ENCODE data around the gene SMCO2. TPM values are rescaled to one million over a fixed set of nuclear protein-coding genes. Genes with fewer than 3 reads are reported as not detected.

Gene SMCO2
- total RNA-seq, 1 donor from 2014 or later: not detected

DNA sequence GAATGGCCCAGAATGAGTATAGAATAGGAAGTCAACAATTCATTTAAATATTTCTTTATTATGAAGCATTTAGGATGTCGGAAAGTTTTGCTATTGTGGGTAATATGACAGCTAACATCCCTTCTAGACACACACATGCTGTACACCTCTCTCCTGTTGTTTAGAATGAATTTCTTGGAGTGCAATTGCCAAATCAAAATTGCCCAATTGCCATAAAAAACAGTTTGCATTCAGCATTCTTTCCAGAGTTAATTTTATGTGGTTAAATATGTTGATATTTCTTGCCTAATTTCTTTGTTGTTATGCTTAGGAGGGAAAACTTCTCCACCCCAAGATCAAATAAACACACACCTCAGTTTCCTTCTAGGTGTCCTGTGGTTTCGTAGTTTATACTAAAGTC is 16.9 kb upstream of the SMCO2 start:
- H3K27ac ChIP-seq: no peak overlapping the region
- no peak overlapping the region for H3K4me3 ChIP-seq
- TF ChIP-seq, protein P1, sequence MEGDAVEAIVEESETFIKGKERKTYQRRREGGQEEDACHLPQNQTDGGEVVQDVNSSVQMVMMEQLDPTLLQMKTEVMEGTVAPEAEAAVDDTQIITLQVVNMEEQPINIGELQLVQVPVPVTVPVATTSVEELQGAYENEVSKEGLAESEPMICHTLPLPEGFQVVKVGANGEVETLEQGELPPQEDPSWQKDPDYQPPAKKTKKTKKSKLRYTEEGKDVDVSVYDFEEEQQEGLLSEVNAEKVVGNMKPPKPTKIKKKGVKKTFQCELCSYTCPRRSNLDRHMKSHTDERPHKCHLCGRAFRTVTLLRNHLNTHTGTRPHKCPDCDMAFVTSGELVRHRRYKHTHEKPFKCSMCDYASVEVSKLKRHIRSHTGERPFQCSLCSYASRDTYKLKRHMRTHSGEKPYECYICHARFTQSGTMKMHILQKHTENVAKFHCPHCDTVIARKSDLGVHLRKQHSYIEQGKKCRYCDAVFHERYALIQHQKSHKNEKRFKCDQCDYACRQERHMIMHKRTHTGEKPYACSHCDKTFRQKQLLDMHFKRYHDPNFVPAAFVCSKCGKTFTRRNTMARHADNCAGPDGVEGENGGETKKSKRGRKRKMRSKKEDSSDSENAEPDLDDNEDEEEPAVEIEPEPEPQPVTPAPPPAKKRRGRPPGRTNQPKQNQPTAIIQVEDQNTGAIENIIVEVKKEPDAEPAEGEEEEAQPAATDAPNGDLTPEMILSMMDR (IDR thresholded peaks at IDR 0.05): no peak
- intact Hi-C loops (cut with DNase I): loop anchor here (5.0 to 10.0 kb wide), 2 partner anchors 95 to 203 kb away; partner anchors contain the start of gene PPFIBP1
- no peak for DNase-seq (ENCODE audit: low spot score in 2 of 2)
- no peaks in the 10 kb centered on the region for H3K27me3 ChIP-seq
- no peaks in the 10 kb centered on the region for H3K36me3 ChIP-seq
- H3K4me1 ChIP-seq: peaks cover 0 to 2% of the 10 kb centered on the region in 2 donors
- H3K9me3 ChIP-seq: no peaks in the 10 kb centered on the region

DNA sequence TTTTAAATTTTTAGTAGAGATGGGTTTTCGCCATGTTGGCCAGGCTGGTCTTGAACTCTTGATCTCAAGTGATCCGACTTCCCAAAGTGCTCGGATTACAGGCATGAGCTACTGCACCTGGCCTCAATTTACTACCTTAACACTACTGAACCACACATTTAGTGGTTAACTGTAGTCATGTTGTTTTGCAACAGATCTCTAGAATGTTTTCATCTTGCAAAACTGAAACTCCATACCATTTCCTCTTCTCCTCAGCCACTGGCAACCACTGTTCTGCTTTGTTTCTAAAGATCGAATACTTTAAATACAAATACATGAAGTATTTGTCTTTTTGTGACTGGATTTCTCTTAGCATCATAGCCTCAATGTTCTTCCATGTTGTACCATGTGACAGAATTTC is 15.4 kb upstream of the SMCO2 start:
- Histone ChIP-seq H3K27me3 (no peaks in the 10 kb centered on the region), H3K27ac (no peak overlapping the region), H3K36me3 (no peaks in the 10 kb centered on the region), H3K9me3 (no peaks in the 10 kb centered on the region), H3K4me3 (no peak overlapping the region), H3K4me1 (peaks cover 0 to 2% of the 10 kb centered on the region in 2 donors)
- intact Hi-C loops (cut with DNase I): loop anchor here (10.0 kb wide), 1 partner anchor 94 kb away; the partner anchor contains the start of gene PPFIBP1
- TF ChIP-seq, protein P1 (IDR thresholded peaks at IDR 0.05): no peak
- no peak for DNase-seq (ENCODE audit: low spot score in 2 of 2)

DNA sequence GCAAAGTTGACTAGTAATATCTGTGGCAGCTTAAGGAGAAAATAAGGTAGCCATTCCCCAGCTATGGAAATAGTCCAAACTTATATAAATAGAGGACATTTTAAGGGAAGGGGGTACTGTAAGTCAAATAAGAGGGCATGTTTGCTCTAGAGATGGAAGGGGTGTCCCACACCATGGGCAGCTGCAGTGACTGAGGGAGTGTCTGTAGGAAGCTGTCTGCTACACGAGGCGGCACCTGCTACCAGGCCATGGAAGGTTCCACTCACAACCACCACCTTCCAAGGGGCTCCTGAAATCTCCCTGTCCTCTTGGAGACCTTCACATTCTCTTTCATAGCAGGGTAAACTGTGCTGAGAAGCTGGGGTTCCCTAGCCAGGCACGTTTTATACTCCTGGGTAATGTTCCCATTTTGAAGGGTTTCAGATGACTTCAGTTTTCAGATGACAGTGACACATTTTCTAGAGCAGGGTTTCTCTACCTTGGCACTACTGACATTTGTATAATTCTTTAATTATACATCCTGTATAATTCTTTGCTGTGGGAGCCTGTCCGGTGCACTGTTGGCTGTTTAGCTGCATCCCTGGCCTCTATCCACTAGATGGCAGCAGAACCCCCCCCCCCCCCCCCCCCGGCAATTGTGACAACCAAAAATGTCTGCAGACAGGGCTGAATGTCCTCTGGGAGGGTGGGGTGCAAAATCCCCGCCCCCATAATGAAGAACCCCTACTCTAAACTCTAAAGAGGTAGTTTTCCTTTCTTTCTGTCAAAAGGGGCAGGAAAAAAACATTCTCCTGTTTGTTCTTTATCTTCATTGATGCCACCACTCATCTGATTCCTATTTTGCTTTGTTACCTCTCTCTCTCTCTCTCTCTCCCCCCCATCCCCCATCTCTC is 11.6 kb upstream of the SMCO2 start:
- H3K36me3 ChIP-seq: no peaks in the 10 kb centered on the region
- no peaks in the 10 kb centered on the region for H3K9me3 ChIP-seq
- intact Hi-C loops (cut with DNase I): loop anchor here (5.0 to 10.0 kb wide), 3 partner anchors 90 to 217 kb away; partner anchors contain the start of gene PPFIBP1
- H3K4me1 ChIP-seq: peaks cover 0 to 2% of the 10 kb centered on the region in 2 donors
- no peaks in the 10 kb centered on the region for H3K27me3 ChIP-seq
- DNase-seq (ENCODE audit: low spot score in 2 of 2): no peak
- no peak overlapping the region for H3K4me3 ChIP-seq
- TF ChIP-seq, protein P1 (IDR thresholded peaks at IDR 0.05): peak in 2 of 3 experiments; percentile 70 to 71
- no peak overlapping the region for H3K27ac ChIP-seq

- TF ChIP-seq, protein P1 (IDR thresholded peaks at IDR 0.05): no peak
- no peaks in the 10 kb centered on the region for H3K27me3 ChIP-seq
- H3K9me3 ChIP-seq: no peaks in the 10 kb centered on the region
- intact Hi-C loops (cut with DNase I): loop anchor here (5.0 to 10.0 kb wide), 3 partner anchors 89 to 216 kb away; partner anchors contain the start of gene PPFIBP1
- no peak overlapping the region for H3K4me3 ChIP-seq
- H3K36me3 ChIP-seq: no peaks in the 10 kb centered on the region
- H3K27ac ChIP-seq: no peak overlapping the region
- no peak for DNase-seq (ENCODE audit: low spot score in 2 of 2)
- H3K4me1 ChIP-seq: peaks cover 0 to 2% of the 10 kb centered on the region in 2 donors
Measured at GRCh38 chr12:27436029-27436428, 10.5 kb upstream of the SMCO2 start.

DNA sequence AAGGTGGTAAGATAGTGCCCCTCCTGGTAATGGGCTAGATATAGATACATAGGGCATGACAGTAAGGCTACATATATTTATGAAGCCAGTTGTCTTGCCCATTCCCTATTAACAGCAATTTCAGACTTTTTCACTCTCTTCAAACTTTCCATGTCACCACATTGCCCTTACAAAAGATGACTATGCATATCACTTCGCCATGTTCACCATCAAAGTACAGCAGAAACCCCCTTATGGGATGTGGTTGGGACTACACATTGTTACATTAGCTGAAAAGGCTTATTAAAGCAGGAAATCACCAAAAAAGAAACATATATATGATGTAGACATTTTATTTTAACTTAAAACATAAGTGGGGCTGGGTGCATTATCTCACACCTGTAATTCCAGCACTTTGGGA is 9.8 kb upstream of the SMCO2 start:
- no peaks in the 10 kb centered on the region for H3K9me3 ChIP-seq
- TF ChIP-seq, protein P1 (IDR thresholded peaks at IDR 0.05): no peak
- peaks cover 0 to 2% of the 10 kb centered on the region in 2 donors for H3K4me1 ChIP-seq
- intact Hi-C loops (cut with DNase I): loop anchor here (5.0 to 10.0 kb wide), 3 partner anchors 88 to 216 kb away; partner anchors contain the start of gene PPFIBP1
- no peak for DNase-seq (ENCODE audit: low spot score in 2 of 2)
- no peaks in the 10 kb centered on the region for H3K36me3 ChIP-seq
- H3K4me3 ChIP-seq: no peak overlapping the region
- H3K27me3 ChIP-seq: no peaks in the 10 kb centered on the region
- no peak overlapping the region for H3K27ac ChIP-seq
